HEK293 (cell line): ENCODE data around the gene NFIB.

Experiments
- MYNN ChIP-seq: fragments of 450-650 bp; formaldehyde crosslinking; IDR thresholded peaks from 2 replicates; pipeline ENCODE4 v1.5.1; 2016; ENCODE audit warnings: missing biosample characterization, missing genetic modification characterization, borderline replicate concordance
- YY2 ChIP-seq: fragments of 450-650 bp; formaldehyde crosslinking; IDR thresholded peaks from 2 replicates; pipeline ENCODE4 v1.5.1; 2016; ENCODE audit warnings: missing biosample characterization, missing genetic modification characterization
- ZNF24 ChIP-seq: fragments of 450-650 bp; formaldehyde crosslinking; IDR thresholded peaks from 2 replicates; pipeline ENCODE4 v1.5.1; 2016; ENCODE audit warnings: missing biosample characterization, missing genetic modification characterization
- ZNF558 ChIP-seq: fragments of 450-650 bp; formaldehyde crosslinking; IDR thresholded peaks from 2 replicates; pipeline ENCODE4 v1.5.1; 2016; ENCODE audit warnings: missing biosample characterization, missing genetic modification characterization
- TF ChIP-seq, protein P1 (sequence below): fragments of 450-650 bp; formaldehyde crosslinking; IDR thresholded peaks from 2 replicates; pipeline ENCODE4 v1.5.1; 2016; ENCODE audit warnings: missing biosample characterization, missing genetic modification characterization, borderline replicate concordance

DNA sequence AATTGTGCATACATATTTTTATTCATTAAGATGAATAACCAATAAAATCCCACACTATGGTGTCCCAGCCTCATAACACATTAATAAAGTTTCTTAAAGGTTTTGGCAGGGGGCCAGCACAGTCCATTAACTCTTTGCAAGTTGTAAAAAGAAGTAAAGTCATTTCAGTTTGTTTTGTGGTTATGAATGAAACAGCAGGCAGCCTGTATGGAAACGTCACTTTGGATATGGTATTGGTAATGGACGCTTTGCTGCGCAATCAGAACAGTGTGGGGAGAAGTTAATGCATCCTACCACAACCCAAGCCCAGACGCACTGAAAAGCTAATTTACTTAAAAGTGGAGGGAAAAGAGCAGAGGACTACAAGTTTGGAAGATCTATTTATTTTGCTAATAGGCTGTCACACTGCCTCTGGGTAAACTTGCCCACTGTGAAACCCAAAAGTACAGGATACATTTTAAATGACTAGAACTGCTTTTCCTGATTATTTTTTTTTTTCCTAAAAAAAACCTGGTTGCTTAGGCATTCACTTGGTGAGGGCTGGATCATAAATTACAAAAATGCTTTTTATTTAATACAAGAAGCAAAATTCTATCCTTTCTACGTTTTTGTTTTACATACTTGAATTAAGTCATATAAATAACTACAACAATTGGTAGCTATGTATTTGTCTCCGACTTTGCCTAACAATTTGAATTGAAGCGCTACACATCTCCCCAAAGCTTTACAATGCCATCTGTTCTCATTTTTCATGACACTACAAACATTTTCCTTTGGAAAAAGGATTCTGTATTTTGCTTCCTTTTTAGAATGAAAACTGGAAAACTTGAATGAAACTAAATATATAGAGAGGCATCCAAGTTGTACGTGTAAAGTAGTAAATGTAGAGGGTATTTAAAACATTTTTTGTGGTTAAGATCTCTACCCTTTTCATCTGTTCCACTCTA, 104.3 kb downstream of the NFIB start:
- TF ChIP-seq ZNF558 (tag by site-specific recombination) = no peak
- TF ChIP-seq MYNN = no peak
- no peak for TF ChIP-seq YY2 (tag by site-specific recombination)
- TF ChIP-seq, protein P1, sequence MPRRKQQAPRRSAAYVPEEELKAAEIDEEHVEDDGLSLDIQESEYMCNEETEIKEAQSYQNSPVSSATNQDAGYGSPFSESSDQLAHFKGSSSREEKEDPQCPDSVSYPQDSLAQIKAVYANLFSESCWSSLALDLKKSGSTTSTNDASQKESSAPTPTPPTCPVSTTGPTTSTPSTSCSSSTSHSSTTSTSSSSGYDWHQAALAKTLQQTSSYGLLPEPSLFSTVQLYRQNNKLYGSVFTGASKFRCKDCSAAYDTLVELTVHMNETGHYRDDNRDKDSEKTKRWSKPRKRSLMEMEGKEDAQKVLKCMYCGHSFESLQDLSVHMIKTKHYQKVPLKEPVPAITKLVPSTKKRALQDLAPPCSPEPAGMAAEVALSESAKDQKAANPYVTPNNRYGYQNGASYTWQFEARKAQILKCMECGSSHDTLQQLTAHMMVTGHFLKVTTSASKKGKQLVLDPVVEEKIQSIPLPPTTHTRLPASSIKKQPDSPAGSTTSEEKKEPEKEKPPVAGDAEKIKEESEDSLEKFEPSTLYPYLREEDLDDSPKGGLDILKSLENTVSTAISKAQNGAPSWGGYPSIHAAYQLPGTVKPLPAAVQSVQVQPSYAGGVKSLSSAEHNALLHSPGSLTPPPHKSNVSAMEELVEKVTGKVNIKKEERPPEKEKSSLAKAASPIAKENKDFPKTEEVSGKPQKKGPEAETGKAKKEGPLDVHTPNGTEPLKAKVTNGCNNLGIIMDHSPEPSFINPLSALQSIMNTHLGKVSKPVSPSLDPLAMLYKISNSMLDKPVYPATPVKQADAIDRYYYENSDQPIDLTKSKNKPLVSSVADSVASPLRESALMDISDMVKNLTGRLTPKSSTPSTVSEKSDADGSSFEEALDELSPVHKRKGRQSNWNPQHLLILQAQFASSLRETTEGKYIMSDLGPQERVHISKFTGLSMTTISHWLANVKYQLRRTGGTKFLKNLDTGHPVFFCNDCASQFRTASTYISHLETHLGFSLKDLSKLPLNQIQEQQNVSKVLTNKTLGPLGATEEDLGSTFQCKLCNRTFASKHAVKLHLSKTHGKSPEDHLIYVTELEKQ = peak; percentile 75; the same call in 1 of the 2 replicates
- peak; percentile 73 for TF ChIP-seq ZNF24 (tag by site-specific recombination)
